Placental epithelial cell (primary cell): ENCODE results near the gene OR4C6. TPM values are rescaled to one million over a fixed set of nuclear protein-coding genes. Genes with fewer than 3 reads are reported as not detected.

ENCODE experiments used
- total RNA-seq: library from RNA; depleted of rRNA; stranded (reverse); fragments of >200 nt; gene quantifications from 2 replicates; pipeline ENCODE4 v1.2.3, GENCODE V29; 2012

Gene OR4C6
- total RNA-seq, result not detected in 2 replicates

DNA sequence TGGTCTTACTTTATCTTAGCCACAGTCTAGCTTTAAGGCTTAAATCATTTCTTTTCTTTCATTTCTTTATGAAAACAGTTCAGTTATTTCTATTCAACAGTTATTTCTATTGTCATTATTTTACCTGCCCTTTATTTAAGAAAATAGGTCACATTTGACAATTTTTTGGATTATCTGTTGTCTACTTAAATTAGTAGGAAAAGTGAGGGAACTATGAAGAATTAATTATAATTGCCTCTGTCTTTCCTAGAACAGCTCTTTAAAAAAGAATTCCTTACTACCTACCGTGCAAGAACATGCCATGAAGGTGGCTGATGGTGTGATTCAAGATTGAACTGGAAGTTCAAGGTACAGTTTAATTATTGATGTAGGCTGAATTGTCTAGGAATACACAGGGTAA is at the start of gene OR4C6:
TSS of gene OR4C6 (plus strand) at position 301 of the 400 bp plus-strand sequence. CDS start 2,966 bp downstream, outside the sequence.

DNA sequence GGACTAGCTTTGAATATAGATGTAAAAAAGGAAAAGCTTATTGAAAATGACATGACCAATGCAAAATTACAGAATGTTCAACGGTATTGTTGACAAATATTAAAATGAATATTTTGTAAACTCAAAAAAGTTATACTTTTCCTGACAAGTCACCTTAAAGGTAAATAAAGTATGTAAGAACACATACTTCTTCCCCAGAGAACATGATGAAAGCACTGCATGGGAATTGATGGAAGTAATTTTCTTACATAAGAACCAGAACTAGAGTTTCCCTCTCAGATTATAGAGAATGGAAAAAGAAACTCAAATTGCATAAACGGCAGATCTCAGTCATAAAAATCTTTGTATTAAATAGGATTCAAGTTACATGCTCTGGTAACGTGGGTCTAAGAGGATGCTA is 27.2 kb upstream of the OR4C6 start, which contains the start of gene OR4P4:
TSS of gene OR4P4 (plus strand) at position 301 of the 400 bp plus-strand sequence.

DNA sequence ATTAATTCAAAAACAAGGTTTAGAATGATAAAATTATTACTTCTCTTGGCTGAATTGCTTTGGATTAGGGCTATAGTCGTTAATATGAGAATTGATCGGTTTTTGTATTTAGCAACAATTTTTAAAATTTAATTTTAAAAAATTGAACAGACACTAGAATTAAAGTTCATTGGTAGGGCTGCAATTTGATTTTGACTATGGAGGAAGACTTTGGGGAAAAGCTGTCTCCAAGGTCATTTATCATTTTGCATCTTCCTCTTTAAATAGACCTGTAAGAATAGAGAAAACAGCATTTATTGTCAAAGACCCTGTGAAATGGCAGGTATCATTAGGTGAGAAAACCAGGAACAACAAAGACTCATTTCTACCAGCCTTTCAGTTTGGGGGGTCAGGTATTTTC is 14.0 kb upstream of the OR4C6 start, which contains the start of gene OR4S2:
TSS of gene OR4S2 (plus strand) at position 301 of the 400 bp plus-strand sequence. CDS start 2,577 bp downstream, outside the sequence.

Other genes starting within 250 kb of the OR4C6 start
- not detected in 2 replicates for gene OR4C15, start 107.7 kb upstream of the OR4C6 start, total RNA-seq
- gene OR4C16, start 90.1 kb upstream of the OR4C6 start, total RNA-seq, result not detected in 2 replicates
- gene OR4C11, start 54.6 kb upstream of the OR4C6 start, total RNA-seq, result not detected in 2 replicates
- gene OR4P4, start 27.1 kb upstream of the OR4C6 start, total RNA-seq, result not detected in 2 replicates
- gene OR4S2, start 13.9 kb upstream of the OR4C6 start, total RNA-seq, result not detected in 2 replicates
- gene OR5D13, start 111.2 kb downstream of the OR4C6 start, total RNA-seq, result not detected in 2 replicates
- gene OR5D14, start 133.4 kb downstream of the OR4C6 start, total RNA-seq, result not detected in 2 replicates
- not detected in 2 replicates for gene OR5L1, start 149.2 kb downstream of the OR4C6 start, total RNA-seq
- gene OR5D18, start 157.4 kb downstream of the OR4C6 start, total RNA-seq, result not detected in 2 replicates
- not detected in 2 replicates for gene OR5L2, start 165.0 kb downstream of the OR4C6 start, total RNA-seq
- gene OR5D16, start 176.6 kb downstream of the OR4C6 start, total RNA-seq, result not detected in 2 replicates
- not detected in 2 replicates for gene TRIM51, start 221.1 kb downstream of the OR4C6 start, total RNA-seq